ENCODE data around the gene CAMTA2.

DNA sequence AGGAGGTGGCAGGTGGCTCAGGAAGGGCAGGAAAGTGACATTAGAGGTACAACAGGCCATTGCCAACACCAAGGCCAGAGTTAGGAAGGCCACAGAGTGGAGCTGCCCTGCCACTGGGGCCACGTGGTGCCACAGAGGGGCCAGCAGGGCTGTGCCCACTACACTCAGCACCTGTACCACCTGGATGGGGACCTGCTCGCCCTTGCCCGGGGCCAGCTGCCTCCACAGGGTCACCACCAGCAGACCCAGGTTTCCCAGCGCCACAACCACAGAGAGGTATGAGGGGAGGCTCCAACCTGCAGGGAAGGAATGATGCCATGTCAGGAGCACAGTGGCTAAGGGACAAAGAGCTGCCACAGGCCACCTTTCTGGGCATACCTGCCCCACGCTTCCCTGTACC is 46.6 kb upstream of the CAMTA2 start:
- TF ChIP-seq CTBP1 (IDR thresholded peaks at IDR 0.05; ENCODE audit: borderline replicate concordance), result no peak
- TF ChIP-seq FOXK2 (IDR thresholded peaks at IDR 0.05), result no peak
- TF ChIP-seq SP1 (IDR thresholded peaks at IDR 0.05), result no peak
- TF ChIP-seq ZNF384 (IDR thresholded peaks at IDR 0.05), result no peak
- no peak for TF ChIP-seq TARDBP (IDR thresholded peaks at IDR 0.05)
- no peak for TF ChIP-seq BHLHE40 (IDR thresholded peaks at IDR 0.05; ENCODE audit: borderline replicate concordance)
- no peak for TF ChIP-seq FOXA1 (IDR thresholded peaks at IDR 0.05)
- no peak for TF ChIP-seq ELF4 (IDR thresholded peaks at IDR 0.05)
- TF ChIP-seq FOXM1 (IDR thresholded peaks at IDR 0.05; ENCODE audit: borderline replicate concordance), result no peak

Measured in HEK293T (cell line).